WTC11 (cell line): ENCODE results near the gene ETV6. TPM values are rescaled to one million over a fixed set of nuclear protein-coding genes. Genes with fewer than 3 reads are reported as not detected.
A peak's percentile ranks its signal among the peaks of the same experiment; 100 is the strongest.

Experiments used
- ATAC-seq: fragments of 200-7000 bp; cut with Tn5 transposase; 2 replicates; pipeline ENCODE4 v1.10.0; 2021; ENCODE audit warnings: mild to moderate bottlenecking, moderate library complexity
- CTCF ChIA-PET: fragments of 300-600 bp; sonication (Branson Sonifier 250); formaldehyde crosslinking; loops from one replicate; lab custom pipeline; 2021; ENCODE audit warnings: antibody characterized with exemption; lab: Charles Lee
- POLR2A ChIA-PET: fragments of 350-600 bp; sonication (Branson Sonifier 250); formaldehyde crosslinking; loops from one replicate; lab custom pipeline; 2021; ENCODE audit warnings: antibody characterized with exemption; lab: Charles Lee
- DNase-seq: peaks from one replicate; pipeline ENCODE4 v3.0.0; 2021; ENCODE audit warnings: low spot score
- H3K27ac Mint-ChIP-seq: 2 replicates; pipeline ENCODE4 v1.8.0; 2021; ENCODE audit warnings: mixed read lengths
- H3K27me3 Mint-ChIP-seq: 2 replicates; pipeline ENCODE4 v1.8.0; 2021; ENCODE audit warnings: low read depth, mild to moderate bottlenecking, moderate library complexity, mixed read lengths
- H3K36me3 Mint-ChIP-seq: 2 replicates; pipeline ENCODE4 v1.8.0; 2021; ENCODE audit warnings: mixed read lengths
- H3K4me1 Mint-ChIP-seq: 2 replicates; pipeline ENCODE4 v1.8.0; 2022; ENCODE audit warnings: mixed read lengths
- H3K4me3 Mint-ChIP-seq: 2 replicates; pipeline ENCODE4 v1.8.0; 2021; ENCODE audit warnings: mild to moderate bottlenecking, moderate library complexity, mixed read lengths
- H3K9me3 Mint-ChIP-seq: 2 replicates; pipeline ENCODE4 v1.8.0; 2021; ENCODE audit warnings: mixed read lengths
- CBFB ChIP-seq: sonication (generic); formaldehyde crosslinking; IDR thresholded peaks from 2 replicates; pipeline ENCODE4 v1.8.1; 2022; ENCODE audit warnings: mild to moderate bottlenecking, low read depth, missing genetic modification reagents
- ELF4 ChIP-seq: sonication (generic); formaldehyde crosslinking; IDR thresholded peaks from 2 replicates; pipeline ENCODE4 v1.8.1; 2022; ENCODE audit warnings: low read depth, mild to moderate bottlenecking, moderate library complexity, missing genetic modification reagents
- GABPB1 ChIP-seq: sonication (generic); formaldehyde crosslinking; IDR thresholded peaks from 2 replicates; pipeline ENCODE4 v1.8.1; 2023; ENCODE audit warnings: mild to moderate bottlenecking, missing genetic modification reagents
- GRHL2 ChIP-seq: fragments of 250-450 bp; sonication (Bioruptor Pico); IDR thresholded peaks from 2 replicates; pipeline ENCODE4 v1.8.0; 2022; ENCODE audit warnings: mild to moderate bottlenecking, moderate library complexity; ENCODE audit not compliant: insufficient replicate concordance, severe bottlenecking
- GTF2I ChIP-seq: fragments of 250-450 bp; sonication (Bioruptor Pico); conservative IDR thresholded peaks from 2 replicates; pipeline ENCODE4 v1.4.0; 2021; ENCODE audit warnings: mild to moderate bottlenecking
- HMGA2 ChIP-seq: fragments of 250-450 bp; sonication (Bioruptor Pico); IDR thresholded peaks from 2 replicates; pipeline ENCODE4 v1.4.0; 2021; ENCODE audit warnings: mild to moderate bottlenecking, moderate library complexity
- MYBL2 ChIP-seq: sonication (generic); formaldehyde crosslinking; IDR thresholded peaks from 2 replicates; pipeline ENCODE4 v1.8.1; 2023; ENCODE audit warnings: mild to moderate bottlenecking, moderate library complexity, missing genetic modification reagents
- NFE2L1 ChIP-seq: sonication (generic); formaldehyde crosslinking; IDR thresholded peaks from 2 replicates; pipeline ENCODE4 v1.8.1; 2023; ENCODE audit warnings: missing genetic modification reagents
- NFYB ChIP-seq: sonication (generic); formaldehyde crosslinking; conservative IDR thresholded peaks from 2 replicates; pipeline ENCODE4 v1.8.0; 2022; ENCODE audit warnings: low read depth, missing genetic modification reagents
- NR1H2 ChIP-seq: sonication (generic); formaldehyde crosslinking; IDR thresholded peaks from 2 replicates; pipeline ENCODE4 v1.9.0; 2021; ENCODE audit warnings: mild to moderate bottlenecking, moderate library complexity, missing genetic modification reagents
- ZNF138 ChIP-seq: sonication (generic); formaldehyde crosslinking; conservative IDR thresholded peaks from 2 replicates; pipeline ENCODE4 v1.8.1; 2022; ENCODE audit warnings: mild to moderate bottlenecking, moderate library complexity, missing genetic modification reagents
- ZNF232 ChIP-seq: sonication (generic); formaldehyde crosslinking; IDR thresholded peaks from 2 replicates; pipeline ENCODE4 v1.8.0; 2022; ENCODE audit warnings: mild to moderate bottlenecking, missing genetic modification reagents
- total RNA-seq: library from RNA; stranded (reverse); gene quantifications from 3 replicates; pipeline ENCODE4 v1.2.3, GENCODE V29; 2021
- TF ChIP-seq, protein P1 (sequence below): fragments of 250-450 bp; sonication (Bioruptor Pico); IDR thresholded peaks from 2 replicates; pipeline ENCODE4 v1.9.0; 2021; ENCODE audit warnings: moderate library complexity, mild to moderate bottlenecking, inconsistent platforms, borderline replicate concordance
- TF ChIP-seq, protein P2 (sequence below): fragments of 250-450 bp; sonication (Bioruptor Pico); IDR thresholded peaks from 2 replicates; pipeline ENCODE4 v1.9.0; 2021; ENCODE audit warnings: mild to moderate bottlenecking
- TF ChIP-seq, protein P3 (sequence below): sonication (generic); formaldehyde crosslinking; IDR thresholded peaks from 2 replicates; pipeline ENCODE4 v1.8.0; 2023; ENCODE audit warnings: missing genetic modification reagents, mild to moderate bottlenecking, borderline replicate concordance
- TF ChIP-seq, protein P4 (sequence below): sonication (generic); formaldehyde crosslinking; IDR thresholded peaks from 2 replicates; pipeline ENCODE4 v1.8.1; 2023; ENCODE audit warnings: mild to moderate bottlenecking, moderate library complexity, missing genetic modification reagents

ETV6 gene
- total RNA-seq, 1 experiment from 2014 or later = 23.5 TPM

DNA sequence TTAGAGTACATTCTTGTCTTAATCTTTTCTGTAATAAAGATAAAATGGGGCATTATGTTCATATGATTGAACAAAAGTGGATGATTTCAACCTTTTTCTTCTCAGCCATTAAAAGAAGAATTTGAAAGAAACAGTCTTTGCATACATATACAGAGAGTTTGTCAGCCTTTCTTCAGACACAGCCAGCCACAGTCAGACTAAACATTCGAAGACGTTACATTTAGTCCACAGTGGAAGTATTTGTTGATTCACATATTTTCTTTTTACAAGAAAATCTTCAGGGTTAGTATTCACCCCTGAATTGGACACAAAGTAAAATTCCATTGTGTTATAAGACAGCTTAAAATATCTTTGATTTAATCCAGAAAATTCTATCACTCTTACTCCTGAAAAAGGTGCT is 36.2 kb downstream of the ETV6 start (continued):
- TF ChIP-seq, protein P1, sequence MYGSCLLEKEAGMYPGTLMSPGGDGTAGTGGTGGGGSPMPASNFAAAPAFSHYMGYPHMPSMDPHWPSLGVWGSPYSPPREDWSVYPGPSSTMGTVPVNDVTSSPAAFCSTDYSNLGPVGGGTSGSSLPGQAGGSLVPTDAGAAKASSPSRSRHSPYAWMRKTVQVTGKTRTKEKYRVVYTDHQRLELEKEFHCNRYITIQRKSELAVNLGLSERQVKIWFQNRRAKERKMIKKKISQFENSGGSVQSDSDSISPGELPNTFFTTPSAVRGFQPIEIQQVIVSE = no peak
- TF ChIP-seq, protein P2, sequence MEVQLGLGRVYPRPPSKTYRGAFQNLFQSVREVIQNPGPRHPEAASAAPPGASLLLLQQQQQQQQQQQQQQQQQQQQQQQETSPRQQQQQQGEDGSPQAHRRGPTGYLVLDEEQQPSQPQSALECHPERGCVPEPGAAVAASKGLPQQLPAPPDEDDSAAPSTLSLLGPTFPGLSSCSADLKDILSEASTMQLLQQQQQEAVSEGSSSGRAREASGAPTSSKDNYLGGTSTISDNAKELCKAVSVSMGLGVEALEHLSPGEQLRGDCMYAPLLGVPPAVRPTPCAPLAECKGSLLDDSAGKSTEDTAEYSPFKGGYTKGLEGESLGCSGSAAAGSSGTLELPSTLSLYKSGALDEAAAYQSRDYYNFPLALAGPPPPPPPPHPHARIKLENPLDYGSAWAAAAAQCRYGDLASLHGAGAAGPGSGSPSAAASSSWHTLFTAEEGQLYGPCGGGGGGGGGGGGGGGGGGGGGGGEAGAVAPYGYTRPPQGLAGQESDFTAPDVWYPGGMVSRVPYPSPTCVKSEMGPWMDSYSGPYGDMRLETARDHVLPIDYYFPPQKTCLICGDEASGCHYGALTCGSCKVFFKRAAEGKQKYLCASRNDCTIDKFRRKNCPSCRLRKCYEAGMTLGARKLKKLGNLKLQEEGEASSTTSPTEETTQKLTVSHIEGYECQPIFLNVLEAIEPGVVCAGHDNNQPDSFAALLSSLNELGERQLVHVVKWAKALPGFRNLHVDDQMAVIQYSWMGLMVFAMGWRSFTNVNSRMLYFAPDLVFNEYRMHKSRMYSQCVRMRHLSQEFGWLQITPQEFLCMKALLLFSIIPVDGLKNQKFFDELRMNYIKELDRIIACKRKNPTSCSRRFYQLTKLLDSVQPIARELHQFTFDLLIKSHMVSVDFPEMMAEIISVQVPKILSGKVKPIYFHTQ (CRISPR knock-in tag) = no peak

DNA sequence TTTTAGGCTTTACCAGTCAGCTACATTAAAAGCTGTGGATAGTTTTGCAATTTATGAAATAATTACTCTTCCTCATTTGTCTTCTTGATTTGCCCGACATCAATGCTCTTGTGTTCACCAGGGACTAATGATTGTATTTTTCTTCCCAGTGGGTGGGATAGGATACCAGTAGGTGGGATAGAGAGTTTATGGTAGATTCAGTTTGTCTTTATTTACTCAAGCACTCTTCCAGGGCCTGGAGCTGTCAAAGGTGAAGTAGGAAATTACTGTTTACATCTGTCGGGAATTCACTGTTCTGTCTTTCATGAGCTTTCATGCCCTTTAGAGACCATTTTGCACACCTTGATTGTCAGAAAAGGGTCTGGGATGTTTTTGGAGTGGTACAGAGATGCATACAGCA is 36.6 kb downstream of the ETV6 start:
- no peak for TF ChIP-seq GRHL2 (CRISPR knock-in tag)
- TF ChIP-seq, protein P3, sequence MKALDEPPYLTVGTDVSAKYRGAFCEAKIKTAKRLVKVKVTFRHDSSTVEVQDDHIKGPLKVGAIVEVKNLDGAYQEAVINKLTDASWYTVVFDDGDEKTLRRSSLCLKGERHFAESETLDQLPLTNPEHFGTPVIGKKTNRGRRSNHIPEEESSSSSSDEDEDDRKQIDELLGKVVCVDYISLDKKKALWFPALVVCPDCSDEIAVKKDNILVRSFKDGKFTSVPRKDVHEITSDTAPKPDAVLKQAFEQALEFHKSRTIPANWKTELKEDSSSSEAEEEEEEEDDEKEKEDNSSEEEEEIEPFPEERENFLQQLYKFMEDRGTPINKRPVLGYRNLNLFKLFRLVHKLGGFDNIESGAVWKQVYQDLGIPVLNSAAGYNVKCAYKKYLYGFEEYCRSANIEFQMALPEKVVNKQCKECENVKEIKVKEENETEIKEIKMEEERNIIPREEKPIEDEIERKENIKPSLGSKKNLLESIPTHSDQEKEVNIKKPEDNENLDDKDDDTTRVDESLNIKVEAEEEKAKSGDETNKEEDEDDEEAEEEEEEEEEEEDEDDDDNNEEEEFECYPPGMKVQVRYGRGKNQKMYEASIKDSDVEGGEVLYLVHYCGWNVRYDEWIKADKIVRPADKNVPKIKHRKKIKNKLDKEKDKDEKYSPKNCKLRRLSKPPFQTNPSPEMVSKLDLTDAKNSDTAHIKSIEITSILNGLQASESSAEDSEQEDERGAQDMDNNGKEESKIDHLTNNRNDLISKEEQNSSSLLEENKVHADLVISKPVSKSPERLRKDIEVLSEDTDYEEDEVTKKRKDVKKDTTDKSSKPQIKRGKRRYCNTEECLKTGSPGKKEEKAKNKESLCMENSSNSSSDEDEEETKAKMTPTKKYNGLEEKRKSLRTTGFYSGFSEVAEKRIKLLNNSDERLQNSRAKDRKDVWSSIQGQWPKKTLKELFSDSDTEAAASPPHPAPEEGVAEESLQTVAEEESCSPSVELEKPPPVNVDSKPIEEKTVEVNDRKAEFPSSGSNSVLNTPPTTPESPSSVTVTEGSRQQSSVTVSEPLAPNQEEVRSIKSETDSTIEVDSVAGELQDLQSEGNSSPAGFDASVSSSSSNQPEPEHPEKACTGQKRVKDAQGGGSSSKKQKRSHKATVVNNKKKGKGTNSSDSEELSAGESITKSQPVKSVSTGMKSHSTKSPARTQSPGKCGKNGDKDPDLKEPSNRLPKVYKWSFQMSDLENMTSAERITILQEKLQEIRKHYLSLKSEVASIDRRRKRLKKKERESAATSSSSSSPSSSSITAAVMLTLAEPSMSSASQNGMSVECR = no peak
- TF ChIP-seq MYBL2 = no peak
- TF ChIP-seq NFE2L1 (CRISPR knock-in tag) = no peak
- TF ChIP-seq NR1H2 (CRISPR knock-in tag) = no peak
- TF ChIP-seq ELF4 (CRISPR knock-in tag) = no peak
- TF ChIP-seq, protein P4, sequence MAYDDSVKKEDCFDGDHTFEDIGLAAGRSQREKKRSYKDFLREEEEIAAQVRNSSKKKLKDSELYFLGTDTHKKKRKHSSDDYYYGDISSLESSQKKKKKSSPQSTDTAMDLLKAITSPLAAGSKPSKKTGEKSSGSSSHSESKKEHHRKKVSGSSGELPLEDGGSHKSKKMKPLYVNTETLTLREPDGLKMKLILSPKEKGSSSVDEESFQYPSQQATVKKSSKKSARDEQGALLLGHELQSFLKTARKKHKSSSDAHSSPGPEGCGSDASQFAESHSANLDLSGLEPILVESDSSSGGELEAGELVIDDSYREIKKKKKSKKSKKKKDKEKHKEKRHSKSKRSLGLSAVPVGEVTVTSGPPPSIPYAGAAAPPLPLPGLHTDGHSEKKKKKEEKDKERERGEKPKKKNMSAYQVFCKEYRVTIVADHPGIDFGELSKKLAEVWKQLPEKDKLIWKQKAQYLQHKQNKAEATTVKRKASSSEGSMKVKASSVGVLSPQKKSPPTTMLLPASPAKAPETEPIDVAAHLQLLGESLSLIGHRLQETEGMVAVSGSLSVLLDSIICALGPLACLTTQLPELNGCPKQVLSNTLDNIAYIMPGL (CRISPR knock-in tag) = no peak
- TF ChIP-seq GTF2I (CRISPR knock-in tag) = no peak
- no peak for TF ChIP-seq ZNF138
- TF ChIP-seq HMGA2 = no peak
- no peak for TF ChIP-seq CBFB (CRISPR knock-in tag)
- TF ChIP-seq ZNF232 (CRISPR knock-in tag) = no peak
- no peak for TF ChIP-seq NFYB
- TF ChIP-seq GABPB1 = no peak
- ATAC-seq (no peak; the same call in 1 of the 2 replicates), DNase-seq (no peak)
- Mint-ChIP-seq H3K4me1 (peaks cover 35% of the 10 kb centered on the region), H3K27ac (peak overlapping the region; percentile 63; the same call in 1 of the 2 replicates), H3K9me3 (peaks cover 7% of the 10 kb centered on the region), H3K4me3 (no peak overlapping the region), H3K36me3 (peaks cover 7% of the 10 kb centered on the region; the same call in 1 of the 2 replicates), H3K27me3 (no peaks in the 10 kb centered on the region)
- ChIA-PET POLR2A (no interaction called here), CTCF (interaction anchor here (1.2 to 1.5 kb wide), 2 partner anchors 105 to 347 kb away, joined by 4 to 5 read pairs; no protein-coding TSS in a partner anchor)
